ENCODE results near the gene CLIC1. TPM values are rescaled to one million over a fixed set of nuclear protein-coding genes. Genes with fewer than 3 reads are reported as not detected.

The CLIC1 gene
- total RNA-seq, 2 experiments from 2014 or later: 328 to 329 TPM

- no peaks in the 10 kb centered on the region for H3K9me3 Mint-ChIP-seq
- peaks cover 47% of the 10 kb centered on the region for H3K36me3 Mint-ChIP-seq
- H3K27me3 Mint-ChIP-seq: no peaks in the 10 kb centered on the region
Observed at GRCh38 chr6:31761343-31761742, 25.0 kb upstream of the CLIC1 start.

GRCh38 chr6:31760790-31761189, 24.5 kb upstream of the CLIC1 start:
- Mint-ChIP-seq H3K27ac (no peak overlapping the region), H3K27me3 (no peaks in the 10 kb centered on the region), H3K4me1 (no peaks in the 10 kb centered on the region), H3K4me3 (no peak overlapping the region), H3K36me3 (peaks cover 47% of the 10 kb centered on the region), H3K9me3 (no peaks in the 10 kb centered on the region)
- no peak for DNase-seq

More at GRCh38 chr6:31761343-31761742, 25.0 kb upstream of the CLIC1 start:
- H3K4me1 Mint-ChIP-seq: no peaks in the 10 kb centered on the region
- no peak for DNase-seq
- no peak overlapping the region for H3K4me3 Mint-ChIP-seq
- no peak overlapping the region for H3K27ac Mint-ChIP-seq

GRCh38 chr6:31758281-31758680, 22.0 kb upstream of the CLIC1 start:
- Mint-ChIP-seq H3K4me1 (no peaks in the 10 kb centered on the region), H3K9me3 (no peaks in the 10 kb centered on the region), H3K27me3 (no peaks in the 10 kb centered on the region), H3K27ac (no peak overlapping the region), H3K36me3 (peaks cover 35% of the 10 kb centered on the region), H3K4me3 (no peak overlapping the region)
- no peak for DNase-seq

GRCh38 chr6:31752739-31753319, 16.5 kb upstream of the CLIC1 start:
- Mint-ChIP-seq H3K27me3 (no peaks in the 10 kb centered on the region), H3K27ac (no peak overlapping the region), H3K36me3 (peaks cover 13% of the 10 kb centered on the region)

GRCh38 chr6:31750411-31751022, 14.2 kb upstream of the CLIC1 start:
- H3K9me3 Mint-ChIP-seq: no peaks in the 10 kb centered on the region

More at GRCh38 chr6:31752739-31753319, 16.5 kb upstream of the CLIC1 start:
- H3K4me3 Mint-ChIP-seq: no peak overlapping the region
- no peaks in the 10 kb centered on the region for H3K9me3 Mint-ChIP-seq
- H3K4me1 Mint-ChIP-seq: no peaks in the 10 kb centered on the region
- no peak for DNase-seq

GRCh38 chr6:31749301-31750036, 13.1 kb upstream of the CLIC1 start:
- H3K9me3 Mint-ChIP-seq: no peaks in the 10 kb centered on the region
- H3K4me1 Mint-ChIP-seq: peaks cover 2% of the 10 kb centered on the region
- no peaks in the 10 kb centered on the region for H3K27me3 Mint-ChIP-seq
- peaks cover 31% of the 10 kb centered on the region for H3K36me3 Mint-ChIP-seq
- H3K27ac Mint-ChIP-seq: no peak overlapping the region
- H3K4me3 Mint-ChIP-seq: no peak overlapping the region
- DNase-seq: no peak

More at GRCh38 chr6:31750411-31751022, 14.2 kb upstream of the CLIC1 start:
- Mint-ChIP-seq H3K27me3 (no peaks in the 10 kb centered on the region), H3K27ac (no peak overlapping the region), H3K36me3 (peaks cover 24% of the 10 kb centered on the region), H3K4me1 (no peaks in the 10 kb centered on the region), H3K4me3 (no peak overlapping the region)
- no peak for DNase-seq

GRCh38 chr6:31744422-31744821, 8.1 kb upstream of the CLIC1 start:
- peaks cover 67% of the 10 kb centered on the region for H3K36me3 Mint-ChIP-seq
- no peak overlapping the region for H3K4me3 Mint-ChIP-seq
- peaks cover 16% of the 10 kb centered on the region for H3K4me1 Mint-ChIP-seq
- no peak overlapping the region for H3K27ac Mint-ChIP-seq
- no peaks in the 10 kb centered on the region for H3K27me3 Mint-ChIP-seq
- DNase-seq: no peak
- no peaks in the 10 kb centered on the region for H3K9me3 Mint-ChIP-seq

GRCh38 chr6:31742894-31743293, 6.6 kb upstream of the CLIC1 start:
- peaks cover 59% of the 10 kb centered on the region for H3K36me3 Mint-ChIP-seq
- H3K9me3 Mint-ChIP-seq: no peaks in the 10 kb centered on the region
- DNase-seq: no peak
- H3K27me3 Mint-ChIP-seq: no peaks in the 10 kb centered on the region
- peaks cover 31% of the 10 kb centered on the region for H3K4me1 Mint-ChIP-seq
- H3K4me3 Mint-ChIP-seq: no peak overlapping the region
- no peak overlapping the region for H3K27ac Mint-ChIP-seq

GRCh38 chr6:31741815-31742214, 5.5 kb upstream of the CLIC1 start:
- peak overlapping the region; percentile 90 for H3K4me3 Mint-ChIP-seq
- DNase-seq: no peak
- no peaks in the 10 kb centered on the region for H3K9me3 Mint-ChIP-seq
- H3K27ac Mint-ChIP-seq: peak overlapping the region; percentile 61
- no peaks in the 10 kb centered on the region for H3K27me3 Mint-ChIP-seq
- peaks cover 51% of the 10 kb centered on the region for H3K36me3 Mint-ChIP-seq
- peaks cover 41% of the 10 kb centered on the region for H3K4me1 Mint-ChIP-seq

- DNase-seq: peak; percentile 45
- Mint-ChIP-seq H3K27me3 (no peaks in the 10 kb centered on the region), H3K4me1 (peaks cover 44% of the 10 kb centered on the region), H3K36me3 (peaks cover 50% of the 10 kb centered on the region), H3K27ac (peak overlapping the region; percentile 89), H3K4me3 (peak overlapping the region; percentile 90), H3K9me3 (no peaks in the 10 kb centered on the region)
Observed at GRCh38 chr6:31740397-31741223, 4.3 kb upstream of the CLIC1 start.

- DNase-seq: peak; percentile 97
- Mint-ChIP-seq H3K36me3 (peaks cover 51% of the 10 kb centered on the region), H3K9me3 (no peaks in the 10 kb centered on the region), H3K4me1 (peaks cover 42% of the 10 kb centered on the region), H3K27me3 (no peaks in the 10 kb centered on the region), H3K4me3 (peak within 1 kb of the TSS; percentile 93), H3K27ac (peak within 1 kb of the TSS; percentile 89)
Observed at GRCh38 chr6:31739639-31740396, 3.5 kb upstream of the CLIC1 start, which contains the start of gene MSH5. Gene MSH5, plus strand, starts transcription at chr6:31740005. Its CDS starts 462 bp downstream, at chr6:31740467.

GRCh38 chr6:31737991-31738979, 2.0 kb upstream of the CLIC1 start:
- Mint-ChIP-seq H3K9me3 (no peaks in the 10 kb centered on the region), H3K36me3 (peaks cover 53% of the 10 kb centered on the region), H3K27ac (peak overlapping the region; percentile 89), H3K4me1 (peaks cover 51% of the 10 kb centered on the region), H3K4me3 (peak overlapping the region; percentile 93), H3K27me3 (no peaks in the 10 kb centered on the region)
- peak; percentile 60 for DNase-seq

GRCh38 chr6:31737315-31737990, 1.1 kb upstream of the CLIC1 start:
- Mint-ChIP-seq H3K4me1 (peaks cover 54% of the 10 kb centered on the region), H3K4me3 (peak overlapping the region; percentile 93), H3K36me3 (peaks cover 47% of the 10 kb centered on the region), H3K9me3 (no peaks in the 10 kb centered on the region), H3K27ac (peak overlapping the region; percentile 89), H3K27me3 (no peaks in the 10 kb centered on the region)
- no peak for DNase-seq

Data from activated naive CD8-positive, alpha-beta T cell treated with anti-CD3 and anti-CD28 coated beads for 36 hours (primary cell).